HEK293 (cell line): ENCODE data around the gene OPRM1.

Experiments
- CTCF ChIA-PET: fragments of 350-600 bp; formaldehyde crosslinking; extraction: SDS; loops from one replicate; lab custom pipeline; 2021; ENCODE audit warnings: antibody characterized with exemption; lab: Yijun Ruan, JAX
- POLR2A ChIA-PET: fragments of 300-600 bp; formaldehyde crosslinking; extraction: SDS; loops from one replicate; lab custom pipeline; 2020; ENCODE audit warnings: antibody characterized with exemption, inconsistent platforms; lab: Yijun Ruan, JAX
- H3K27ac ChIP-seq: fragments of 200-500 bp; sonication (Bioruptor generic); 2 replicates; pipeline ENCODE4 v1.5.1; 2014; ENCODE audit warnings: low read depth, low read length, control low read depth, inconsistent platforms; ENCODE audit errors: extremely low read depth
- H3K36me3 ChIP-seq, 2 experiments: fragments of 200-500 bp in 1 of 2; sonication (Bioruptor generic) in 1 of 2; 1 replicate in 1 of 2; 2 replicates in 1 of 2; pipeline ENCODE4 v1.5.1; 2014 to 2017; ENCODE audit warnings: inconsistent platforms in 2 of 2, low read length in 2 of 2; ENCODE audit not compliant: control insufficient read depth in 2 of 2, insufficient read depth in 1 of 2
- H3K4me1 ChIP-seq: fragments of 200-500 bp; sonication (Bioruptor generic); 2 replicates; pipeline ENCODE4 v1.5.1; 2014; ENCODE audit warnings: mild to moderate bottlenecking, low read length, inconsistent platforms; ENCODE audit not compliant: control insufficient read depth, insufficient read depth
- H3K4me3 ChIP-seq: 2 replicates; pipeline ENCODE4 v1.5.1; 2011; ENCODE audit warnings: low read depth, mild to moderate bottlenecking, control low read depth, low read length, moderate library complexity
- H3K9me3 ChIP-seq: fragments of 200-500 bp; sonication (Bioruptor generic); 2 replicates; pipeline ENCODE4 v1.5.1; 2014; ENCODE audit warnings: low read depth, low read length, inconsistent platforms; ENCODE audit not compliant: control insufficient read depth, insufficient read depth
- GLIS1 ChIP-seq: fragments of 450-650 bp; formaldehyde crosslinking; IDR thresholded peaks from 2 replicates; pipeline ENCODE4 v1.5.1; 2016; ENCODE audit warnings: missing biosample characterization, missing genetic modification characterization
- KLF9 ChIP-seq: fragments of 450-650 bp; formaldehyde crosslinking; IDR thresholded peaks from 2 replicates; pipeline ENCODE4 v1.5.1; 2016; ENCODE audit warnings: missing biosample characterization, missing genetic modification characterization, low read depth
- TRIM28 ChIP-seq: IDR thresholded peaks from 2 replicates; pipeline ENCODE4 v1.6.1; 2011; ENCODE audit warnings: low read length, control low read depth, borderline replicate concordance
- WT1 ChIP-seq: fragments of 450-650 bp; formaldehyde crosslinking; IDR thresholded peaks from 2 replicates; pipeline ENCODE4 v1.5.1; 2016; ENCODE audit warnings: missing biosample characterization, missing genetic modification characterization
- YY1 ChIP-seq: fragments of 450-650 bp; formaldehyde crosslinking; IDR thresholded peaks from 2 replicates; pipeline ENCODE4 v1.5.1; 2018; ENCODE audit warnings: missing biosample characterization, missing genetic modification characterization
- ZNF138 ChIP-seq: fragments of 450-650 bp; formaldehyde crosslinking; IDR thresholded peaks from 2 replicates; pipeline ENCODE4 v1.5.1; 2016; ENCODE audit warnings: missing biosample characterization, missing genetic modification characterization, borderline replicate concordance
- ZNF16 ChIP-seq: fragments of 450-650 bp; formaldehyde crosslinking; IDR thresholded peaks from 2 replicates; pipeline ENCODE4 v1.5.1; 2016; ENCODE audit warnings: low read depth, missing biosample characterization, missing genetic modification characterization
- ZNF221 ChIP-seq: fragments of 450-650 bp; formaldehyde crosslinking; IDR thresholded peaks from 2 replicates; pipeline ENCODE4 v1.5.1; 2017; ENCODE audit warnings: missing biosample characterization, missing genetic modification characterization, borderline replicate concordance
- ZNF26 ChIP-seq: fragments of 450-650 bp; formaldehyde crosslinking; IDR thresholded peaks from 2 replicates; pipeline ENCODE4 v1.5.1; 2016; ENCODE audit warnings: missing biosample characterization, missing genetic modification characterization
- ZNF274 ChIP-seq, 2 experiments: fragments of 200-500 bp in 1 of 2; fragments of 450-650 bp in 1 of 2; sonication (Bioruptor generic) in 1 of 2; formaldehyde crosslinking in 1 of 2; IDR thresholded peaks; 2 replicates each; pipeline versions ENCODE4 v1.5.1 to v1.6.1; 2014 to 2016; ENCODE audit warnings: borderline replicate concordance in 1 of 2, inconsistent platforms in 1 of 2, low read length in 1 of 2, missing biosample characterization in 1 of 2, missing genetic modification characterization in 1 of 2
- ZNF292 ChIP-seq: fragments of 450-650 bp; formaldehyde crosslinking; IDR thresholded peaks from 2 replicates; pipeline ENCODE4 v1.5.1; 2016; ENCODE audit warnings: low read depth, missing biosample characterization, missing genetic modification characterization, borderline replicate concordance
- ZNF623 ChIP-seq: fragments of 450-650 bp; formaldehyde crosslinking; IDR thresholded peaks from 2 replicates; pipeline ENCODE4 v1.5.1; 2016; ENCODE audit warnings: missing biosample characterization, missing genetic modification characterization
- ZNF701 ChIP-seq: fragments of 450-650 bp; formaldehyde crosslinking; IDR thresholded peaks from 2 replicates; pipeline ENCODE4 v1.5.1; 2016; ENCODE audit warnings: missing biosample characterization, missing genetic modification characterization
- ZNF776 ChIP-seq: fragments of 450-650 bp; formaldehyde crosslinking; IDR thresholded peaks from 2 replicates; pipeline ENCODE4 v1.5.0; 2017; ENCODE audit warnings: missing biosample characterization, missing genetic modification characterization, borderline replicate concordance
- ZXDB ChIP-seq: fragments of 450-650 bp; formaldehyde crosslinking; IDR thresholded peaks from 2 replicates; pipeline ENCODE4 v1.5.1; 2016; ENCODE audit warnings: missing biosample characterization, missing genetic modification characterization
- TF ChIP-seq, protein P1 (sequence below): fragments of 450-650 bp; formaldehyde crosslinking; IDR thresholded peaks from 2 replicates; pipeline ENCODE4 v1.5.1; 2016; ENCODE audit warnings: missing biosample characterization, missing genetic modification characterization
- TF ChIP-seq, protein P2 (sequence below): fragments of 450-650 bp; formaldehyde crosslinking; IDR thresholded peaks from 2 replicates; pipeline ENCODE4 v1.5.1; 2016; ENCODE audit warnings: missing biosample characterization, missing genetic modification characterization, low read depth

The OPRM1 gene

DNA sequence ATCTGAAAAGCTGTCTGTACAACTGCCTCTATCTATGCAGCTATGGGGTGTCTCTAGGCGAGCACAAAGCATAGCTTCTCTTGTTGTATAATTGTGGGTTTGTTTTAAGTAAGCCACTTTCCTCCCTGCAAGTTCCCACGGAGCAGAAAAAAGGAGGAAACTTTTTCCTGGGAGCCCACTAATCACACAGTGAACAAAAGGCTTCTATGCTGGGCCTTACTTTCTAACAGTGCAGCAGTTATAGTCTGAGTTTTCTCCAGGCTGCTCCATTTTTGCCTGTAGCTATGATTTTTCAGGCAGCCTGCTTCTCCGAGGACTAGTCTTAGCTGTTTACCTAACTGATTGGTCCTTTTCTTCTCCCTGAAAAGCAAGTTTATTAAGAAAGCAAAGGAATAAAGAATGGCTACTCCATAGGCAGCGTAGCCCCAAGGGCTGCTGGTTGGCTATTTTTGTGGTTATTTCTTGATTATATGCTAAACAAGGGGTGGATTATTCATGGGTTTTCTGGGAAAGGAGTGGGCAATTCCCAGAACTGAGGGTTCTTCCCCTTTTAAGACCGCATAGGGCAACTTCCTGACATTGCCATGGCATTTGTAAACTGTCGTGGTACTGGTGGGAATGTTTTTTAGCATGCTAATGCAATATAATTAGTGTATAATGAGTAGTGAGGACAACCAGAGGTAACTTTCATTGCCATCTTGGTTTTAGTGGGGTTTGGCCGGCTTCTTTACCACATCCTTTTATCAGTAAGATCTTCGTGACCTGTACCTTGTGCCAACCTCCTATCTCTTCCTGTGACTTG lies 84.3 kb downstream of the OPRM1 start:
- ChIA-PET CTCF (no interaction called here), POLR2A (no interaction called here)
- Histone ChIP-seq H3K9me3 (no peaks in the 10 kb centered on the region), H3K4me1 (no peaks in the 10 kb centered on the region), H3K36me3 (no peaks in the 10 kb centered on the region), H3K27ac (no peak overlapping the region), H3K4me3 (no peak overlapping the region)
- no peak for TF ChIP-seq ZNF138 (tag by site-specific recombination)
- no peak for TF ChIP-seq TRIM28
- no peak for TF ChIP-seq ZXDB (tag by site-specific recombination)
- no peak for TF ChIP-seq ZNF701 (tag by site-specific recombination)
- TF ChIP-seq, protein P1, sequence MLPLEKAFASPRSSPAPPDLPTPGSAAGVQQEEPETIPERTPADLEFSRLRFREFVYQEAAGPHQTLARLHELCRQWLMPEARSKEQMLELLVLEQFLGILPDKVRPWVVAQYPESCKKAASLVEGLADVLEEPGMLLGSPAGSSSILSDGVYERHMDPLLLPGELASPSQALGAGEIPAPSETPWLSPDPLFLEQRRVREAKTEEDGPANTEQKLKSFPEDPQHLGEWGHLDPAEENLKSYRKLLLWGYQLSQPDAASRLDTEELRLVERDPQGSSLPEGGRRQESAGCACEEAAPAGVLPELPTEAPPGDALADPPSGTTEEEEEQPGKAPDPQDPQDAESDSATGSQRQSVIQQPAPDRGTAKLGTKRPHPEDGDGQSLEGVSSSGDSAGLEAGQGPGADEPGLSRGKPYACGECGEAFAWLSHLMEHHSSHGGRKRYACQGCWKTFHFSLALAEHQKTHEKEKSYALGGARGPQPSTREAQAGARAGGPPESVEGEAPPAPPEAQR (tag by site-specific recombination): no peak

- no peaks in the 10 kb centered on the region for H3K9me3 ChIP-seq
- TF ChIP-seq WT1 (tag by site-specific recombination) (no peak), ZNF16 (tag by site-specific recombination) (no peak), ZNF623 (tag by site-specific recombination) (no peak), ZNF221 (tag by site-specific recombination) (no peak), ZNF274 (IDR thresholded peaks at IDR 0.05; ENCODE audit: low read length) (no peak), ZNF274 (tag by site-specific recombination; IDR thresholded peaks at IDR 0.05; ENCODE audit: borderline replicate concordance) (no peak), GLIS1 (tag by site-specific recombination) (no peak), YY1 (tag by site-specific recombination) (no peak), ZNF776 (tag by site-specific recombination) (no peak), KLF9 (tag by site-specific recombination) (no peak), ZNF26 (tag by site-specific recombination) (no peak), ZNF292 (no peak)
- TF ChIP-seq, protein P2, sequence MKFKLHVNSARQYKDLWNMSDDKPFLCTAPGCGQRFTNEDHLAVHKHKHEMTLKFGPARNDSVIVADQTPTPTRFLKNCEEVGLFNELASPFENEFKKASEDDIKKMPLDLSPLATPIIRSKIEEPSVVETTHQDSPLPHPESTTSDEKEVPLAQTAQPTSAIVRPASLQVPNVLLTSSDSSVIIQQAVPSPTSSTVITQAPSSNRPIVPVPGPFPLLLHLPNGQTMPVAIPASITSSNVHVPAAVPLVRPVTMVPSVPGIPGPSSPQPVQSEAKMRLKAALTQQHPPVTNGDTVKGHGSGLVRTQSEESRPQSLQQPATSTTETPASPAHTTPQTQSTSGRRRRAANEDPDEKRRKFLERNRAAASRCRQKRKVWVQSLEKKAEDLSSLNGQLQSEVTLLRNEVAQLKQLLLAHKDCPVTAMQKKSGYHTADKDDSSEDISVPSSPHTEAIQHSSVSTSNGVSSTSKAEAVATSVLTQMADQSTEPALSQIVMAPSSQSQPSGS (tag by site-specific recombination): no peak
- H3K27ac ChIP-seq: no peak overlapping the region
- POLR2A ChIA-PET: no interaction called here
- CTCF ChIA-PET: interaction anchor here (0.6 kb wide), 1 partner anchor 1111 kb away, joined by 5 read pairs; no protein-coding TSS in a partner anchor
- H3K36me3 ChIP-seq: no peaks in the 10 kb centered on the region
- H3K4me3 ChIP-seq: no peak overlapping the region
- no peaks in the 10 kb centered on the region for H3K4me1 ChIP-seq
Observed at GRCh38 chr6:154125421-154125820, 86.4 kb downstream of the OPRM1 start.
